ENCODE results near the gene VPREB3.
A peak's percentile ranks its signal among the peaks of the same experiment; 100 is the strongest.

Gene VPREB3

DNA sequence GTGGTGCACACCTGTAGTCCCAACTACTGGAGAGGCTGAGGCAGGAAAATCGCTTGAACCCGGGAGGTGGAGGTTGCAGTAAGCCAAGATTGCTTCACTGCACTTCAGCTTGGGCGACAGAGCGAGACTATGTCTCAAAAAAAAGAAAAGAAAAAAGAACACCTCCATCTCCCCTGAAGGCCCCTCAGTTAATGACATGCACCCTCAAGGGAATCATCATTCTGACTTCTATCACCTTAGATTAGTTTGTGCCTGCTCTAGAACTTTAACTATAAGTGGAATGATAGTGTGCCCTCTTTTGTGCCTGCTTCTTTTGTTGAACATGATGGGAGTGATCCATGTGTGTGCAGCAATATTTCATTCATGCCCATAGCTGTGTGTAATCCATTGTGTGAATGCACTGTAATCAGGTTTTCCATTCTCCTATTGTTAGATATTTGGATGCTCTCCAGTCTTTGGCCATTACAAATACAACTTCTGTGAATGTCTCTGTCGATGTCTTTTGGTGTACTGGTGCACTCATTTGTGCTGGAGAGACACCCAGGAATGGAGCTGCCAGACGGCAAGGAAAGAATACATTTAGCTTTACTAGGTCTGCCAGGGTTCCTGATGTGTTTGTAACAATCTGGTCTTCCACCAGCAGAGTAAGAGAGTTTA, 883 bp upstream of the VPREB3 start:
- no peak for DNase-seq (ENCODE audit: low spot score)
- H3K27ac ChIP-seq: no peak overlapping the region
- no peak overlapping the region for H3K4me3 ChIP-seq
- TF ChIP-seq, protein P1, sequence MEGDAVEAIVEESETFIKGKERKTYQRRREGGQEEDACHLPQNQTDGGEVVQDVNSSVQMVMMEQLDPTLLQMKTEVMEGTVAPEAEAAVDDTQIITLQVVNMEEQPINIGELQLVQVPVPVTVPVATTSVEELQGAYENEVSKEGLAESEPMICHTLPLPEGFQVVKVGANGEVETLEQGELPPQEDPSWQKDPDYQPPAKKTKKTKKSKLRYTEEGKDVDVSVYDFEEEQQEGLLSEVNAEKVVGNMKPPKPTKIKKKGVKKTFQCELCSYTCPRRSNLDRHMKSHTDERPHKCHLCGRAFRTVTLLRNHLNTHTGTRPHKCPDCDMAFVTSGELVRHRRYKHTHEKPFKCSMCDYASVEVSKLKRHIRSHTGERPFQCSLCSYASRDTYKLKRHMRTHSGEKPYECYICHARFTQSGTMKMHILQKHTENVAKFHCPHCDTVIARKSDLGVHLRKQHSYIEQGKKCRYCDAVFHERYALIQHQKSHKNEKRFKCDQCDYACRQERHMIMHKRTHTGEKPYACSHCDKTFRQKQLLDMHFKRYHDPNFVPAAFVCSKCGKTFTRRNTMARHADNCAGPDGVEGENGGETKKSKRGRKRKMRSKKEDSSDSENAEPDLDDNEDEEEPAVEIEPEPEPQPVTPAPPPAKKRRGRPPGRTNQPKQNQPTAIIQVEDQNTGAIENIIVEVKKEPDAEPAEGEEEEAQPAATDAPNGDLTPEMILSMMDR (IDR thresholded peaks at IDR 0.05): no peak

DNA sequence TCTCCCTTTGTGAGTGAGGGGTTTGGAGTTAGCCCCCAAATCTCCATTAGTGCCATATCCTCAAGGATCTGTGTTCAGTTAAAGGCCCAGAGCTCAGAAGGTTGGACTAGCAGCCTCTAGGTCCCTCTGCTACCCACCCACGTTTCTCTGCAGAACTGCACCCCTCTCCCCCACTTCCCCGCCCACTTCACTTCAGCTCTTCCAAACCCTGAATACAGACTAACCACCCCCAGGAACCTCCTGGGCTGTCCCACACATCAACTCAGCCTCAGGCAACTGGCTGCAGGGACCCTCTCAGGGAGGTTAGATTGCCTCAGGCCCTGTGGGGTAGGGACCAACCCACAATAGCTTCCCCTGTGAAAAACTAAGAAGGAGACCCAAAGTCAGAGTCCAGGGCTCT, 840 bp downstream of the VPREB3 start:
- Histone ChIP-seq H3K27ac (no peak overlapping the region), H3K4me3 (no peak overlapping the region)
- TF ChIP-seq, protein P1 (IDR thresholded peaks at IDR 0.05): no peak
- no peak for DNase-seq (ENCODE audit: low spot score)

DNA sequence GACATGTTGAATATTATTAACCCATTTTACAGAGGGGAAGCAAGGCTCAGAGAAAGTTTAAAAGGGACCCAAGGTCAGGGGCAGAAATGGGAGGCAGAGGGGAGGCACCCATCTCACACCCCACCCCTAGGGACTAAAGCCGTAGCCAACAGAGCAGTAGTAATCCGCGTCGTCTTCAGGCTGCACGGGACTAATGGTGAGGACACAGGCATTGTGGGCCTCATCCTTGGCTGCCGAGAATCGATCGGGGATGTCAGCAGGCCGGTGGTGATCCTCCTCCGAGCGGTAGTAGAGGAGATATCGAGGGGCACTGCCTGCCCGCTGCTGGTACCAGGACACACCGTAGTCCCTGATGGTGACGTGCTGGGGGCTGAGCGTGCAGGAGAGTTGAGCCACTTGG, 1.5 kb downstream of the VPREB3 start:
- TF ChIP-seq, protein P1 (IDR thresholded peaks at IDR 0.05): no peak
- Histone ChIP-seq H3K4me3 (no peak overlapping the region), H3K27ac (no peak overlapping the region)
- no peak for DNase-seq (ENCODE audit: low spot score)

DNA sequence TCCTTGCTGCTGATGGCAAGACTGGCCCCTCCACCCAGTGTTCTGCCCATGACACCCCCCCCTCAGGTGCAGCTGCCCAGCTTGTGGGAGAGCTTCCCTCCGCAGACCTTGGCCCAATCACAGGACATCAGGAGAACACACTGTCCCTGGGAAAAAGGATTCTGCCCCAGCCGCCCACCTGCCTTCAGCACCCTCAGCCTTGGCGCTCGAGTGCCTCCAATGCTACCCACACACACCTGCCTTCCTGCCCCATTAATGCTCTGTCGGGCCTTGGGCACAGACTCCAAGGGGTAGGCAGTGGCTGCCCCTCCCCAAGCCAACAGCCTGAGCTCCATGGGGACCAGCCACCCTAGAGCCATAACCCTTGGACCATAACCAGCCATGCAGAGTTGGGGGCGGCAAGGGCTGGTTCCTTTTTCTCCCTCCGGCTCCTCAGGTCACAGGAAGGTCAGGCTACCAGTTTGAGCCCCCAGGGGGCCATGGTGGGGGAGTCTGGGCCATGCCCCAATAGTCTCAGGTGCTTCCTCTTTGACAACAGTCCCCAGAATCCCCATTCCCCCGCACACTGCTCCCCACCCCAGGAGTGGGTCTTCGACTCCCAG, 2.0 kb downstream of the VPREB3 start:
- TF ChIP-seq, protein P1 (IDR thresholded peaks at IDR 0.05): no peak
- no peak overlapping the region for H3K4me3 ChIP-seq
- DNase-seq (ENCODE audit: low spot score): no peak
- no peak overlapping the region for H3K27ac ChIP-seq

DNA sequence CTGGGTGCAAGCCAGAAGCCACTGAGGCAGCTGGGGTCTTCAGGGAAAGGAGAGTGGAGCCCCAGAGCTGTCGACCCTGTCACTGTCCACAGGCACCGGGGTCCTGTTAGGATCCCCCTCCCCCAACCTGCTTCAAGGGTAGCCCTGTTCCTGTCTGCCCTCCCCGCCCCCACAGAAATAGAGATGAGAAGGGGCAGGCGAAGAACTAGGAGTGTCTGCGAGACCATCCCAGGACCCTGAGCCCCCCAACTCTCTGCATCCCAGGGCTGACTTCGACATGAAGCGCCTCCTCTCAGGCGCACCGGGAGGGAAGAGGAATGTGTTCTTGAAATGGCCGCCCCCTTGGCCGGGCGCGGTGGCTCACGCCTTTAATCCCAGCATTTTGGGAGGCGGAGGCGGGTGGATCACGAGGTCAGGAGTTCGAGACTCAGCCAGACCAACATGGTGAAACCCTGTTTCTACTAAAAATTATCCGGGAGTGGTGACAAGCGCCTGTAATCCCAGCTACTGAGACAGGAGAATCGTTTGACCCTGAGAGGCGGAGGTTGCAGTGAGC, 2.7 kb downstream of the VPREB3 start:
- TF ChIP-seq, protein P1 (IDR thresholded peaks at IDR 0.05): no peak
- Histone ChIP-seq H3K27ac (peak overlapping the region; percentile 87 to 93), H3K4me3 (peak overlapping the region; percentile 88)
- no peak for DNase-seq (ENCODE audit: low spot score)

DNA sequence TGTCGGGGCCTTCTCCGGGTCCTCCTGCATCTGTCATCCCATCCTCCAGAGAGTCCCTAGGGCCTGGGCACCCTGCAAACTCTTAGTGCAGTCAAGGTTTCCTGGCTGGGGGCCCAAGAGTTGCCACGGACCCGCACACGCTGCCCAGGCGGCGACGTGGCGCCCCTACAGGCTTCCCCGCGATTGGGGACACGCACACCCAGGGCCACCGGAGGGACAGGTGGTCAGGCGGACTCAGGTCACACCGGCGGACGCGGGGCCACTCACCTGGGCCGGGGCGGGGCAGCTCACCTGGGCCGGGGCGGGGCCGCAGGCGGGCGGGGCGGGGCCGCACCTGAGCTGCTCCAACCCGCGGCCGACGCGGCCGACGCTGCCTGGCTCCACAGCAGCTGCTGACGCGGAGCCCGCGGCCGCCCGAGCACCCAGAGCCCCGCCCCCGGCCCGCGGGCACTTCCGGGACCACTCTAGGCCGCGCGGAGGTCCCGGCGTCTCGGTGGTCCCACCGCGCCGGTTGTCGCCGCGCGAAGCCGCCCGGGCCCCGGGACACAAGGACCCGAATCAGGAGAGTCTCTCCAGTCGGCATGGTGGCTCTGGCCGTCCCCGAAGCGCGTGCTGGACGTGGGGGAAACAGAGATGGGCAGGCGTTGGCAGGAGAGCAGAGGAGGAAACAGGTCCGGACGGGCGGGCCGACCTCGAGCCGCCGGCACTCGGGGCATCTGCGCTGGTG, 3.3 kb downstream of the VPREB3 start, which contains the start of gene ZNF70:
Gene ZNF70, minus strand, starts transcription at position 399 of the 727 bp plus-strand sequence. CDS start 5,972 bp downstream, outside the sequence.
- Histone ChIP-seq H3K27ac (peak within 1 kb of the TSS; percentile 87 to 93), H3K4me3 (peak within 1 kb of the TSS; percentile 88)
- TF ChIP-seq, protein P1 (IDR thresholded peaks at IDR 0.05): no peak
- DNase-seq (ENCODE audit: low spot score): peak; percentile 85

All from coronary artery (tissue), 2 donors.